SU-DHL-6 (cell line): ENCODE results near the gene RGS6.

Experiments
- CTCF ChIP-seq: fragments of 200-600 bp; sonication (generic); IDR thresholded peaks from one replicate; pipeline ENCODE4 v1.5.1; 2017; ENCODE audit warnings: antibody characterized with exemption, mild to moderate bottlenecking, low read length, moderate library complexity; ENCODE audit not compliant: insufficient read depth, poor library complexity, severe bottlenecking
- EZH2phosphoT487 ChIP-seq: fragments of 200-600 bp; sonication (generic), shearing (Covaris generic); conservative IDR thresholded peaks from 2 replicates; pipeline ENCODE4 v1.6.1; 2018; ENCODE audit warnings: mild to moderate bottlenecking, antibody characterized with exemption, low read length, moderate library complexity, mixed read lengths

- no peak for TF ChIP-seq CTCF
- no peak for TF ChIP-seq EZH2phosphoT487
Measured at GRCh38 chr14:72503271-72503670, 571.0 kb downstream of the RGS6 start.
